Naive thymus-derived CD4-positive, alpha-beta T cell (primary cell): ENCODE results near the gene FRS2. TPM values are rescaled to one million over a fixed set of nuclear protein-coding genes. Genes with fewer than 3 reads are reported as not detected.

ENCODE experiments used
- ATAC-seq: fragments of 150-1000 bp; cut with Tn5 transposase; 2 replicates; pipeline ENCODE4 v1.10.0; 2021; ENCODE audit warnings: mild to moderate bottlenecking, moderate library complexity
- CTCF ChIA-PET: fragments of 350-600 bp; sonication (Branson Sonifier 250); formaldehyde crosslinking; loops from one replicate; lab custom pipeline; 2021; ENCODE audit warnings: antibody characterized with exemption; lab: Charles Lee
- POLR2A ChIA-PET: fragments of 350-600 bp; sonication (Branson Sonifier 250); formaldehyde crosslinking; loops from one replicate; lab custom pipeline; 2021; ENCODE audit warnings: antibody characterized with exemption, inconsistent platforms; lab: Charles Lee
- DNase-seq, 9 donors: peaks; one replicate each; pipeline versions ENCODE4 v3.0.0 to v3.0.0-alpha.2; 2020 to 2022; ENCODE audit warnings: mixed read lengths in 1 of 9
- H3K27ac ChIP-seq: one replicate; pipeline ENCODE4 v1.7.0; 2013; ENCODE audit warnings: mild to moderate bottlenecking, low read depth, low read length, moderate library complexity
- H3K27me3 ChIP-seq, 2 donors: one replicate each; pipeline ENCODE4 v1.7.0; 2013; ENCODE audit warnings: low read length in 2 of 2, mild to moderate bottlenecking in 2 of 2, moderate library complexity in 2 of 2; ENCODE audit not compliant: control insufficient read depth in 2 of 2, insufficient read depth in 2 of 2
- H3K36me3 ChIP-seq, 3 experiments: 1 replicate in 2 of 3; 2 replicates in 1 of 3; pipeline ENCODE4 v1.7.0; 2013; ENCODE audit warnings: low read length in 3 of 3, mild to moderate bottlenecking in 3 of 3, moderate library complexity in 1 of 3; ENCODE audit not compliant: insufficient read depth in 3 of 3, control insufficient read depth in 2 of 3
- H3K4me1 ChIP-seq, 2 donors: one replicate each; pipeline ENCODE4 v1.7.0; 2013; ENCODE audit warnings: low read length in 2 of 2, mild to moderate bottlenecking in 2 of 2, moderate library complexity in 1 of 2; ENCODE audit not compliant: control insufficient read depth in 2 of 2, insufficient read depth in 2 of 2
- H3K4me3 ChIP-seq: 2 replicates; pipeline ENCODE4 v1.7.0; 2013; ENCODE audit warnings: mild to moderate bottlenecking, low read length
- H3K9me3 ChIP-seq, 3 experiments: 1 replicate in 2 of 3; 2 replicates in 1 of 3; pipeline ENCODE4 v1.7.0; 2013; ENCODE audit warnings: low read length in 3 of 3; ENCODE audit not compliant: control insufficient read depth in 2 of 3
- H3K27ac Mint-ChIP-seq, 9 donors: one replicate each; pipeline ENCODE4 v1.8.0; 2020 to 2022; ENCODE audit warnings: mixed read lengths in 9 of 9, mild to moderate bottlenecking in 8 of 9, moderate library complexity in 5 of 9, inconsistent platforms in 2 of 9
- H3K27me3 Mint-ChIP-seq, 5 donors: one replicate each; pipeline ENCODE4 v1.8.0; 2021 to 2022; ENCODE audit warnings: mixed read lengths in 5 of 5, mild to moderate bottlenecking in 1 of 5
- H3K36me3 Mint-ChIP-seq, 5 donors: one replicate each; pipeline ENCODE4 v1.8.0; 2020 to 2022; ENCODE audit warnings: mixed read lengths in 5 of 5, mild to moderate bottlenecking in 3 of 5, inconsistent platforms in 1 of 5
- H3K4me1 Mint-ChIP-seq, 7 donors: one replicate each; pipeline ENCODE4 v1.8.0; 2020 to 2022; ENCODE audit warnings: mixed read lengths in 7 of 7, mild to moderate bottlenecking in 3 of 7, inconsistent platforms in 1 of 7
- H3K4me3 Mint-ChIP-seq, 10 donors: one replicate each; pipeline ENCODE4 v1.8.0; 2020 to 2022; ENCODE audit warnings: mild to moderate bottlenecking in 10 of 10, mixed read lengths in 10 of 10, moderate library complexity in 6 of 10, inconsistent platforms in 2 of 10
- H3K9me3 Mint-ChIP-seq, 11 donors: one replicate each; pipeline ENCODE4 v1.8.0; 2020 to 2022; ENCODE audit warnings: mixed read lengths in 11 of 11, mild to moderate bottlenecking in 4 of 11, inconsistent platforms in 1 of 11, moderate library complexity in 1 of 11
- intact Hi-C, 2 donors: fragments of 100-400 bp; cut with micrococcal nuclease; formaldehyde crosslinking; loops; one replicate each; pipeline ENCODE4 v1.15.1; 2023
- polyA plus RNA-seq, 2 donors: library from polyadenylated mRNA; unstranded; fragments of 300-500 nt; fragmentation: Illumina TruSeq; gene quantifications; one replicate each; pipeline ENCODE4 v1.2.3, GENCODE V29; 2021
- total RNA-seq, 6 experiments: library from RNA in 5 of 6; stranded (reverse) in 5 of 6; gene quantifications; 1 replicate in 5 of 6; 2 replicates in 1 of 6; pipeline ENCODE4 v1.2.3 and lab custom pipeline; 2021 to 2026

The FRS2 gene
- total and polyA plus RNA-seq, 7 experiments from 2014 or later: 11.0 to 30.1 (median 21.8) TPM

GRCh38 chr12:69457433-69457832, 12.8 kb upstream of the FRS2 start:
- no peak overlapping the region for H3K27ac ChIP-seq
- H3K4me3 ChIP-seq: no peak overlapping the region
- Mint-ChIP-seq H3K36me3 (no peaks in the 10 kb centered on the region), H3K4me3 (no peak overlapping the region), H3K9me3 (no peaks in the 10 kb centered on the region), H3K27me3 (peaks cover 0 to 9% (median 0%) of the 10 kb centered on the region in 5 donors), H3K27ac (no peak overlapping the region), H3K4me1 (no peaks in the 10 kb centered on the region)
- no peaks in the 10 kb centered on the region for H3K27me3 ChIP-seq
- no peaks in the 10 kb centered on the region for H3K9me3 ChIP-seq
- no peaks in the 10 kb centered on the region for H3K36me3 ChIP-seq
- DNase-seq: no peak
- CTCF ChIA-PET: no interaction called here
- POLR2A ChIA-PET: no interaction called here
- intact Hi-C loops: no loop called here
- no peaks in the 10 kb centered on the region for H3K4me1 ChIP-seq
- no peak for ATAC-seq

- DNase-seq (no peak), ATAC-seq (no peak)
- H3K36me3 Mint-ChIP-seq: no peaks in the 10 kb centered on the region
- ChIA-PET CTCF (no interaction called here), POLR2A (no interaction called here)
- H3K27me3 Mint-ChIP-seq: peaks cover 0 to 9% (median 0%) of the 10 kb centered on the region in 5 donors
- Histone ChIP-seq H3K4me3 (no peak overlapping the region), H3K27ac (no peak overlapping the region), H3K9me3 (no peaks in the 10 kb centered on the region), H3K4me1 (no peaks in the 10 kb centered on the region), H3K36me3 (no peaks in the 10 kb centered on the region), H3K27me3 (no peaks in the 10 kb centered on the region)
- intact Hi-C loops: no loop called here
- H3K27ac Mint-ChIP-seq: no peak overlapping the region
- H3K4me1 Mint-ChIP-seq: no peaks in the 10 kb centered on the region
- H3K4me3 Mint-ChIP-seq: no peak overlapping the region
- H3K9me3 Mint-ChIP-seq: no peaks in the 10 kb centered on the region
Observed at GRCh38 chr12:69459477-69459876, 10.7 kb upstream of the FRS2 start.

- H3K9me3 Mint-ChIP-seq: no peaks in the 10 kb centered on the region
- no peaks in the 10 kb centered on the region for H3K9me3 ChIP-seq
Observed at GRCh38 chr12:69464428-69464827, 5.8 kb upstream of the FRS2 start.

GRCh38 chr12:69466867-69467266, 3.3 kb upstream of the FRS2 start:
- POLR2A ChIA-PET: interaction anchor here (0.8 kb wide), 1 partner anchor 186 kb away, joined by 3 read pairs; no protein-coding TSS in a partner anchor
- DNase-seq (no peak), ATAC-seq (no peak)
- H3K27ac Mint-ChIP-seq: no peak overlapping the region
- H3K4me1 Mint-ChIP-seq: peaks cover 7 to 25% (median 18%) of the 10 kb centered on the region in 7 donors
- H3K27me3 ChIP-seq: no peaks in the 10 kb centered on the region
- peaks cover 11% of the 10 kb centered on the region in 2 donors for H3K4me1 ChIP-seq
- peaks cover 0 to 3% (median 0%) of the 10 kb centered on the region in 5 donors for H3K36me3 Mint-ChIP-seq
- H3K27me3 Mint-ChIP-seq: peaks cover 0 to 4% (median 0%) of the 10 kb centered on the region in 5 donors
- H3K4me3 Mint-ChIP-seq: no peak overlapping the region
- H3K36me3 ChIP-seq: peaks cover 0 to 4% (median 0%) of the 10 kb centered on the region in 3 experiments
- H3K9me3 ChIP-seq: no peaks in the 10 kb centered on the region
- no peak overlapping the region for H3K4me3 ChIP-seq
- intact Hi-C loops: no loop called here
- H3K9me3 Mint-ChIP-seq: no peaks in the 10 kb centered on the region
- no peak overlapping the region for H3K27ac ChIP-seq
- CTCF ChIA-PET: no interaction called here

More at GRCh38 chr12:69464428-69464827, 5.8 kb upstream of the FRS2 start:
- Mint-ChIP-seq H3K4me3 (no peak overlapping the region), H3K27ac (no peak overlapping the region), H3K4me1 (peaks cover 0 to 8% (median 2%) of the 10 kb centered on the region in 7 donors), H3K27me3 (peaks cover 0 to 9% (median 0%) of the 10 kb centered on the region in 5 donors), H3K36me3 (no peaks in the 10 kb centered on the region)
- ChIA-PET CTCF (interaction anchor here (1.0 kb wide), 1 partner anchor 86 kb away, joined by 5 read pairs; no protein-coding TSS in a partner anchor), POLR2A (no interaction called here)
- DNase-seq (no peak), ATAC-seq (peak; percentile 42)
- no peaks in the 10 kb centered on the region for H3K4me1 ChIP-seq
- intact Hi-C loops: no loop called here
- H3K36me3 ChIP-seq: no peaks in the 10 kb centered on the region
- H3K27me3 ChIP-seq: no peaks in the 10 kb centered on the region
- no peak overlapping the region for H3K27ac ChIP-seq
- no peak overlapping the region for H3K4me3 ChIP-seq

GRCh38 chr12:69467366-69467765, 2.8 kb upstream of the FRS2 start:
- Mint-ChIP-seq H3K27ac (no peak overlapping the region), H3K9me3 (no peaks in the 10 kb centered on the region), H3K36me3 (peaks cover 0 to 3% (median 0%) of the 10 kb centered on the region in 5 donors), H3K4me3 (peak overlapping the region in 1 of 10 donors; percentile 3), H3K4me1 (peaks cover 11 to 30% (median 23%) of the 10 kb centered on the region in 7 donors), H3K27me3 (peaks cover 0 to 1% (median 0%) of the 10 kb centered on the region in 5 donors)
- ChIA-PET POLR2A (interaction anchor here (0.8 kb wide), 1 partner anchor 187 kb away, joined by 3 read pairs; no protein-coding TSS in a partner anchor), CTCF (no interaction called here)
- intact Hi-C loops: no loop called here
- Histone ChIP-seq H3K27me3 (no peaks in the 10 kb centered on the region), H3K4me3 (no peak overlapping the region), H3K36me3 (peaks cover 0 to 4% (median 0%) of the 10 kb centered on the region in 3 experiments), H3K9me3 (no peaks in the 10 kb centered on the region), H3K27ac (no peak overlapping the region), H3K4me1 (peaks cover 11 to 12% of the 10 kb centered on the region in 2 donors)
- ATAC-seq: no peak
- no peak for DNase-seq

- Histone ChIP-seq H3K9me3 (no peaks in the 10 kb centered on the region), H3K4me1 (peaks cover 11 to 12% of the 10 kb centered on the region in 2 donors), H3K27me3 (no peaks in the 10 kb centered on the region), H3K36me3 (peaks cover 0 to 4% (median 0%) of the 10 kb centered on the region in 3 experiments), H3K4me3 (no peak overlapping the region), H3K27ac (no peak overlapping the region)
- Mint-ChIP-seq H3K4me1 (peaks cover 22 to 40% (median 34%) of the 10 kb centered on the region in 7 donors), H3K27ac (no peak overlapping the region), H3K9me3 (no peaks in the 10 kb centered on the region), H3K36me3 (peaks cover 0 to 3% (median 3%) of the 10 kb centered on the region in 5 donors), H3K27me3 (no peaks in the 10 kb centered on the region), H3K4me3 (no peak overlapping the region)
- POLR2A ChIA-PET: no interaction called here
- DNase-seq (no peak), ATAC-seq (no peak)
- intact Hi-C loops: no loop called here
- CTCF ChIA-PET: no interaction called here
Observed at GRCh38 chr12:69468237-69469026, 1.8 kb upstream of the FRS2 start.
